ENCODE data around the gene XYLT1. TPM values are rescaled to one million over a fixed set of nuclear protein-coding genes. Genes with fewer than 3 reads are reported as not detected.

Gene XYLT1
- total and polyA plus RNA-seq, 2 of the 8 experiments (the other 6 are each of a cell fraction or from before 2014, with no cell fraction given): 6.6 to 25.4 TPM

GRCh38 chr16:17466876-17467275 is 3.9 kb downstream of the XYLT1 start:
- no peak overlapping the region for H4K8ac ChIP-seq (ENCODE audit: extremely low read depth, insufficient read depth, low read length)
- peaks cover 17 to 41% (median 24%) of the 10 kb centered on the region in 4 experiments for H3K4me1 ChIP-seq (replicated peaks in 1 of 4; ENCODE audit: control insufficient read depth in 3 of 4, insufficient read depth in 4 of 4, low read length in 3 of 4)
- no peak overlapping the region for H3K23ac ChIP-seq (ENCODE audit: insufficient read length)
- peak overlapping the region in 1 of 2 experiments; percentile 45; a peak in 3 of 4 replicates for H3K4me2 ChIP-seq (ENCODE audit: insufficient read depth in 1 of 2, low read depth in 2 of 2, low read length in 2 of 2)
- H2BK20ac ChIP-seq (ENCODE audit: low read length): no peak overlapping the region
- no peak overlapping the region for H2BK12ac ChIP-seq (ENCODE audit: low read depth, low read length)
- H2BK5ac ChIP-seq (ENCODE audit: low read depth, low read length): no peak overlapping the region
- CTCF ChIA-PET (ENCODE audit: partially characterized antibody): interaction anchor here (0.7 to 5.2 kb wide), 28 partner anchors 18 to 307 kb away, joined by 3 to 30 read pairs (median 5); no protein-coding TSS in a partner anchor
- H3K9ac ChIP-seq (replicated peaks in 1 of 4; ENCODE audit: extremely low read depth in 1 of 4, low read depth in 3 of 4, low read length in 3 of 4): no peak overlapping the region
- no peaks in the 10 kb centered on the region for H3K36me3 ChIP-seq (ENCODE audit: control insufficient read depth in 2 of 4, insufficient read depth in 4 of 4, low read length in 3 of 4)
- H2BK120ac ChIP-seq (replicated peaks; ENCODE audit: low read depth, low read length): no peak overlapping the region
- H3K56ac ChIP-seq (replicated peaks; ENCODE audit: insufficient read length, low read depth, low read length): no peak overlapping the region
- H4K5ac ChIP-seq (ENCODE audit: insufficient read length, low read depth, low read length): no peak overlapping the region
- H3K23me2 ChIP-seq (ENCODE audit: low read depth, low read length): peaks cover 14% of the 10 kb centered on the region
- peaks cover 10 to 12% of the 10 kb centered on the region in 2 experiments for H4K20me1 ChIP-seq (replicated peaks in 1 of 2; ENCODE audit: control insufficient read depth in 1 of 2, insufficient read depth in 2 of 2, low read length in 2 of 2)
- H3K79me1 ChIP-seq (ENCODE audit: low read depth, low read length): peaks cover 4% of the 10 kb centered on the region
- POLR2A ChIA-PET (ENCODE audit: partially characterized antibody): interaction anchor here (0.6 to 0.9 kb wide), 3 partner anchors 17 to 33 kb away, joined by 3 read pairs; no protein-coding TSS in a partner anchor
- peak overlapping the region in 1 of 4 experiments; percentile 36; a peak in 1 of 8 replicates for H3K4me3 ChIP-seq (ENCODE audit: extremely low read depth in 1 of 4, insufficient read depth in 2 of 4, low read depth in 3 of 4, low read length in 4 of 4)
- WGBS, 2 experiments (ENCODE audit: extremely low coverage in 1 of 2, insufficient coverage in 1 of 2, insufficient read length in 1 of 2, insufficient replicate concordance in 2 of 2, low coverage in 1 of 2, low lambda C conversion rate in 2 of 2, missing lambda C conversion rate in 1 of 2): 38% methylated on average over 8 of the region's 8 CpGs; no CpG with 5 or more reads in 1 of the 2 experiments
- H3K9me3 ChIP-seq (ENCODE audit: insufficient read depth in 2 of 2, low read depth in 1 of 2, low read length in 1 of 2): no peaks in the 10 kb centered on the region
- no peak overlapping the region for H2BK15ac ChIP-seq (ENCODE audit: low read length)
- no peak overlapping the region for H4K91ac ChIP-seq (replicated peaks; ENCODE audit: insufficient read length, low read length)
- no peak overlapping the region for H3K14ac ChIP-seq (ENCODE audit: insufficient read length)
- peaks cover 0 to 25% (median 15%) of the 10 kb centered on the region in 4 experiments; a peak in 5 of 7 replicates for H3K27me3 ChIP-seq (replicated peaks in 1 of 4; ENCODE audit: control insufficient read depth in 3 of 4, extremely low read depth in 1 of 4, insufficient read depth in 3 of 4, low read length in 3 of 4)
- no peak overlapping the region for H2AFZ ChIP-seq (ENCODE audit: low read length)
- DNase-seq (ENCODE audit: low read depth in 1 of 2, low spot score in 2 of 2) (no peak), FAIRE-seq (peak; percentile 62)
- H2AK5ac ChIP-seq (ENCODE audit: low read depth, low read length): no peak overlapping the region
- peaks cover 0 to 66% of the 10 kb centered on the region in 2 experiments; a peak in 2 of 4 replicates for H3K79me2 ChIP-seq (ENCODE audit: control insufficient read depth in 1 of 2, insufficient read depth in 2 of 2, low read length in 2 of 2)
- H3K4ac ChIP-seq (replicated peaks; ENCODE audit: insufficient read length, low read depth, low read length): no peak overlapping the region
- no peak overlapping the region for H3K18ac ChIP-seq (ENCODE audit: extremely low read depth, low read length)
- no peak overlapping the region for H3K27ac ChIP-seq (ENCODE audit: low read depth, low read length)
- TF ChIP-seq ATF3 (IDR thresholded peaks at IDR 0.05; ENCODE audit: insufficient read depth, low read depth, low read length) (no peak), HDAC2 (IDR thresholded peaks at IDR 0.05; ENCODE audit: borderline replicate concordance in 1 of 2, low read depth in 2 of 2, low read length in 2 of 2) (no peak), RAD21 (IDR thresholded peaks at IDR 0.05 in 1 of 2, conservative IDR thresholded peaks at IDR 0.05 in 1 of 2; ENCODE audit: low read depth in 2 of 2, low read length in 2 of 2) (no peak), CHD2 (IDR thresholded peaks at IDR 0.05; ENCODE audit: low read length) (no peak)

Measured in H1 (cell line).